ENCODE results near the gene HDGFL1. TPM values are rescaled to one million over a fixed set of nuclear protein-coding genes. Genes with fewer than 3 reads are reported as not detected.

HDGFL1 gene
- total and polyA plus RNA-seq, 2 of the 8 experiments (the other 6 are each of a cell fraction or from before 2014, with no cell fraction given): not detected

DNA sequence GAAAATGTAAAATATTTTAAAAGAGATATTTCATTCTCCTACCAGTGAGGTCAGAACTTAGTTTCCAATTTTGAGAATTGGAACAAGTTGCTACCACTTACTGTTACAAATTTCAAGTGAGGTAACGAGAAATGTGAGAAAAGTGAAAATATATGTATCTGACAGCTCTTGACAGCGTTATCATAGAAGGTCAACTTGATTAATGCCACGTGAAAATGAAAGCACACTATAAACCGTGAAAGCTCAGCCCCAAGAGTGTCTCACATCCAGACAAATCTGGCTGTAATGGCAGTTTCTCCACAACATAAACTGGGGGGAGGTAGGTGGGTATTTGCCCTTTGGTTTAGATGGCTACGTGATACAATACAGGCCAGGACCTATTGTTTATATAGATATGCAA is 13.9 kb downstream of the HDGFL1 start:
- Histone ChIP-seq H2AFZ (ENCODE audit: low read length) (no peak overlapping the region), H2BK12ac (ENCODE audit: low read depth, low read length) (no peak overlapping the region), H3K14ac (ENCODE audit: insufficient read length) (no peak overlapping the region), H2BK15ac (ENCODE audit: low read length) (no peak overlapping the region), H3K9me3 (ENCODE audit: insufficient read depth in 2 of 2, low read depth in 1 of 2, low read length in 1 of 2) (no peaks in the 10 kb centered on the region), H3K4ac (replicated peaks; ENCODE audit: insufficient read length, low read depth, low read length) (no peak overlapping the region), H3K4me1 (replicated peaks in 1 of 4; ENCODE audit: control insufficient read depth in 3 of 4, insufficient read depth in 4 of 4, low read length in 3 of 4) (peaks cover 0 to 3% (median under 1%) of the 10 kb centered on the region in 4 experiments; a peak in 1 of 7 replicates), H3K23me2 (ENCODE audit: low read depth, low read length) (no peaks in the 10 kb centered on the region), H2BK20ac (ENCODE audit: low read length) (no peak overlapping the region), H4K8ac (ENCODE audit: extremely low read depth, insufficient read depth, low read length) (no peak overlapping the region), H3K56ac (replicated peaks; ENCODE audit: insufficient read length, low read depth, low read length) (no peak overlapping the region), H3K79me1 (ENCODE audit: low read depth, low read length) (no peaks in the 10 kb centered on the region), H4K5ac (ENCODE audit: insufficient read length, low read depth, low read length) (no peak overlapping the region), H3K9ac (replicated peaks in 1 of 4; ENCODE audit: extremely low read depth in 1 of 4, low read depth in 3 of 4, low read length in 3 of 4) (no peak overlapping the region), H3K4me2 (ENCODE audit: insufficient read depth in 1 of 2, low read depth in 2 of 2, low read length in 2 of 2) (no peak overlapping the region), H3K18ac (ENCODE audit: extremely low read depth, low read length) (no peak overlapping the region), H2BK120ac (replicated peaks; ENCODE audit: low read depth, low read length) (no peak overlapping the region), H4K91ac (replicated peaks; ENCODE audit: insufficient read length, low read length) (no peak overlapping the region), H4K20me1 (replicated peaks in 1 of 2; ENCODE audit: control insufficient read depth in 1 of 2, insufficient read depth in 2 of 2, low read length in 2 of 2) (no peaks in the 10 kb centered on the region), H3K27ac (ENCODE audit: low read depth, low read length) (no peak overlapping the region), H3K23ac (ENCODE audit: insufficient read length) (no peak overlapping the region), H2AK5ac (ENCODE audit: low read depth, low read length) (no peak overlapping the region), H3K4me3 (ENCODE audit: extremely low read depth in 1 of 4, insufficient read depth in 2 of 4, low read depth in 3 of 4, low read length in 4 of 4) (no peak overlapping the region), H2BK5ac (ENCODE audit: low read depth, low read length) (no peak overlapping the region), H3K36me3 (ENCODE audit: control insufficient read depth in 2 of 4, insufficient read depth in 4 of 4, low read length in 3 of 4) (no peaks in the 10 kb centered on the region), H3K79me2 (ENCODE audit: control insufficient read depth in 1 of 2, insufficient read depth in 2 of 2, low read length in 2 of 2) (no peaks in the 10 kb centered on the region), H3K27me3 (replicated peaks in 1 of 4; ENCODE audit: control insufficient read depth in 3 of 4, extremely low read depth in 1 of 4, insufficient read depth in 3 of 4, low read length in 3 of 4) (no peaks in the 10 kb centered on the region)
- DNase-seq (ENCODE audit: low read depth in 1 of 2, low spot score in 2 of 2) (no peak), FAIRE-seq (no peak)
- ChIA-PET CTCF (ENCODE audit: partially characterized antibody) (no interaction called here), POLR2A (ENCODE audit: partially characterized antibody) (no interaction called here)
- TF ChIP-seq CHD1 (IDR thresholded peaks at IDR 0.05; ENCODE audit: low read depth, low read length) (no peak), JUND (IDR thresholded peaks at IDR 0.05; ENCODE audit: low read length) (no peak), CTBP2 (IDR thresholded peaks at IDR 0.05; ENCODE audit: borderline replicate concordance, insufficient read depth, insufficient read length, low read length) (no peak), SIX5 (IDR thresholded peaks at IDR 0.05; ENCODE audit: low read depth, low read length) (no peak), CHD2 (IDR thresholded peaks at IDR 0.05; ENCODE audit: low read length) (no peak), SRF (IDR thresholded peaks at IDR 0.05; ENCODE audit: low read depth, low read length) (no peak), SIRT6 (IDR thresholded peaks at IDR 0.05; ENCODE audit: low read length) (no peak), SP2 (IDR thresholded peaks at IDR 0.05; ENCODE audit: low read length) (no peak), TCF12 (IDR thresholded peaks at IDR 0.05; ENCODE audit: low read depth, low read length) (no peak), CBX5 (IDR thresholded peaks at IDR 0.05; ENCODE audit: low read depth, low read length) (no peak), RXRA (IDR thresholded peaks at IDR 0.05; ENCODE audit: insufficient read depth, low read depth, low read length) (no peak), RNF2 (IDR thresholded peaks at IDR 0.05; ENCODE audit: borderline replicate concordance, low read depth, low read length, missing control alignments, poor library complexity, severe bottlenecking) (no peak)
- TF ChIP-seq, protein P1, sequence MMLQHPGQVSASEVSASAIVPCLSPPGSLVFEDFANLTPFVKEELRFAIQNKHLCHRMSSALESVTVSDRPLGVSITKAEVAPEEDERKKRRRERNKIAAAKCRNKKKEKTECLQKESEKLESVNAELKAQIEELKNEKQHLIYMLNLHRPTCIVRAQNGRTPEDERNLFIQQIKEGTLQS (IDR thresholded peaks at IDR 0.05; ENCODE audit: insufficient read depth, low read depth, low read length): no peak
- 85% methylated on average over 5 of the region's 5 CpGs; no CpG with 5 or more reads in 1 of the 2 experiments for WGBS, 2 experiments (ENCODE audit: extremely low coverage in 1 of 2, insufficient coverage in 1 of 2, insufficient read length in 1 of 2, insufficient replicate concordance in 2 of 2, low coverage in 1 of 2, low lambda C conversion rate in 2 of 2, missing lambda C conversion rate in 1 of 2)

All from H1 (cell line).